Fibroblast of lung (primary cell): ENCODE measurements around the gene FGF14.

Source experiments
- CTCF ChIP-seq, 2 donors: IDR thresholded peaks in 1 of 2; conservative IDR thresholded peaks in 1 of 2; 1 replicate in 1 of 2; 2 replicates in 1 of 2; pipeline ENCODE4 v1.5.1; 2011 to 2012; ENCODE audit warnings: low read length in 2 of 2, control low read depth in 1 of 2, inconsistent platforms in 1 of 2, low read depth in 1 of 2, mild to moderate bottlenecking in 1 of 2
- EZH2 ChIP-seq: IDR thresholded peaks from 2 replicates; pipeline ENCODE4 v1.5.1; 2012; ENCODE audit warnings: low read length, control low read depth, mild to moderate bottlenecking; ENCODE audit errors: missing control alignments

DNA sequence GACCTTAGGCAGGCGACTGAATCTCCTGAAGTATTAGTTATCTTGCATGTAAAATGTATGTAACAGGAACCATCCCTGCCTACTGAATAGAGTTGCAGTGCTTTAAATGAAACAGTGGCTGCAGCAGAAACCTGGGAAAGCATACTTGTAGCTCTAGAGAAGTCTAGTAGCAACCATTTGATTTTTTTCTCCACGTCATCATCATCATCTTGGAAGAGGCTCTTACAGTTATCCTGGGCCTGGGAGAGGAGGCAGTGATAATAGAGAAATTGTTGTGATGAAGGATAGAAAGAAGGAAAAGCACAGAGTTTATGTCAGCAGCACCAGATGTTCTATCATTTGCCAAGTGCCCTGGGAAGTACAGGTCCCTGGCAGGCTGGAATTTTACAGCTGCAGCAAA is 571.8 kb downstream of the FGF14 start:
- TF ChIP-seq CTCF (conservative IDR thresholded peaks at IDR 0.05 in 1 of 2, IDR thresholded peaks at IDR 0.05 in 1 of 2; ENCODE audit: low read depth in 1 of 2, low read length in 2 of 2) = no peak
- no peak for TF ChIP-seq EZH2
